Central memory CD8-positive, alpha-beta T cell (primary cell): ENCODE data around the gene ADAM11.
"Not testable (repeated sequence)": the region's sequence is repeated elsewhere in the genome, so short reads cannot be mapped to it uniquely, and the experiment has no call there.

Experiments
- ATAC-seq: fragments of 150-1000 bp; cut with Tn5 transposase; replicated peaks from 2 replicates; pipeline ENCODE4 v1.10.0; 2022; ENCODE audit warnings: mild to moderate bottlenecking, moderate FRiP score, moderate number of reproducible peaks; ENCODE audit not compliant: poor library complexity, severe bottlenecking; ENCODE audit errors: extremely low read depth
- DNase-seq, 2 donors: peaks; one replicate each; pipeline ENCODE4 v3.0.0; 2021; ENCODE audit warnings: low spot score in 2 of 2
- H3K27ac Mint-ChIP-seq: one replicate; pipeline ENCODE4 v1.8.0; 2022; ENCODE audit warnings: low read depth, mild to moderate bottlenecking, moderate library complexity, mixed read lengths
- H3K27me3 Mint-ChIP-seq: one replicate; pipeline ENCODE4 v1.8.0; 2022; ENCODE audit warnings: mixed read lengths
- H3K36me3 Mint-ChIP-seq: one replicate; pipeline ENCODE4 v1.8.0; 2022; ENCODE audit warnings: mild to moderate bottlenecking, moderate library complexity, mixed read lengths; ENCODE audit not compliant: insufficient read depth
- H3K4me1 Mint-ChIP-seq: one replicate; pipeline ENCODE4 v1.8.0; 2022; ENCODE audit warnings: mixed read lengths
- H3K4me3 Mint-ChIP-seq: one replicate; pipeline ENCODE4 v1.8.0; 2022; ENCODE audit warnings: mild to moderate bottlenecking, moderate library complexity, mixed read lengths
- H3K9me3 Mint-ChIP-seq: one replicate; pipeline ENCODE4 v1.8.0; 2022; ENCODE audit warnings: mixed read lengths

ADAM11 gene

GRCh38 chr17:44758414-44759085 lies at the start of gene ADAM11:
Gene ADAM11, plus strand, starts transcription at chr17:44758988. Its CDS starts 212 bp downstream, at chr17:44759200.
- Mint-ChIP-seq H3K27me3 (peaks cover 46% of the 10 kb centered on the region), H3K27ac (no peak within 1 kb of the TSS), H3K36me3 (peaks cover 2% of the 10 kb centered on the region), H3K4me3 (peak within 1 kb of the TSS; percentile 70), H3K9me3 (no peaks in the 10 kb centered on the region), H3K4me1 (no peaks in the 10 kb centered on the region)
- peak; percentile 54 for ATAC-seq
- DNase-seq, result no peak

- DNase-seq, result no peak
- H3K9me3 Mint-ChIP-seq, result no peaks in the 10 kb centered on the region
- ATAC-seq, result no peak
- no peaks in the 10 kb centered on the region for H3K27me3 Mint-ChIP-seq
- no peaks in the 10 kb centered on the region for H3K4me1 Mint-ChIP-seq
- H3K36me3 Mint-ChIP-seq, result peaks cover 4% of the 10 kb centered on the region
- no peak overlapping the region for H3K4me3 Mint-ChIP-seq
- no peak overlapping the region for H3K27ac Mint-ChIP-seq
Observed at GRCh38 chr17:44719444-44719843, 39.3 kb upstream of the ADAM11 start.

- no peak overlapping the region for H3K4me3 Mint-ChIP-seq
- no peak for ATAC-seq
- H3K27me3 Mint-ChIP-seq, result no peaks in the 10 kb centered on the region
- peaks cover 5% of the 10 kb centered on the region for H3K36me3 Mint-ChIP-seq
- H3K4me1 Mint-ChIP-seq, result no peaks in the 10 kb centered on the region
- no peak overlapping the region for H3K27ac Mint-ChIP-seq
- H3K9me3 Mint-ChIP-seq, result no peaks in the 10 kb centered on the region
- DNase-seq, result no peak
Observed at GRCh38 chr17:44722254-44722653, 36.5 kb upstream of the ADAM11 start.

- not testable (repeated sequence) for H3K27ac Mint-ChIP-seq, DNase-seq, H3K27me3 Mint-ChIP-seq, H3K36me3 Mint-ChIP-seq, H3K4me1 Mint-ChIP-seq, H3K9me3 Mint-ChIP-seq, H3K4me3 Mint-ChIP-seq, ATAC-seq
Observed at GRCh38 chr17:44726121-44726520, 32.7 kb upstream of the ADAM11 start.

GRCh38 chr17:44733753-44734152 lies 25.0 kb upstream of the ADAM11 start:
- no peak overlapping the region for H3K4me3 Mint-ChIP-seq
- H3K36me3 Mint-ChIP-seq, result peaks cover 6% of the 10 kb centered on the region
- DNase-seq (no peak), ATAC-seq (no peak)
- H3K9me3 Mint-ChIP-seq, result no peaks in the 10 kb centered on the region
- no peaks in the 10 kb centered on the region for H3K27me3 Mint-ChIP-seq
- peak overlapping the region; percentile 36 for H3K27ac Mint-ChIP-seq
- H3K4me1 Mint-ChIP-seq, result no peaks in the 10 kb centered on the region

- no peak for DNase-seq
- H3K4me1 Mint-ChIP-seq, result no peaks in the 10 kb centered on the region
- no peaks in the 10 kb centered on the region for H3K9me3 Mint-ChIP-seq
- no peaks in the 10 kb centered on the region for H3K27me3 Mint-ChIP-seq
- ATAC-seq, result no peak
- H3K36me3 Mint-ChIP-seq, result peaks cover 5% of the 10 kb centered on the region
- H3K27ac Mint-ChIP-seq, result peak overlapping the region; percentile 36
- no peak overlapping the region for H3K4me3 Mint-ChIP-seq
Observed at GRCh38 chr17:44734272-44734671, 24.5 kb upstream of the ADAM11 start.

- ATAC-seq (no peak), DNase-seq (no peak)
- H3K27ac Mint-ChIP-seq, result no peak overlapping the region
- H3K27me3 Mint-ChIP-seq, result no peaks in the 10 kb centered on the region
- H3K4me1 Mint-ChIP-seq, result no peaks in the 10 kb centered on the region
- peaks cover 2% of the 10 kb centered on the region for H3K36me3 Mint-ChIP-seq
- H3K9me3 Mint-ChIP-seq, result no peaks in the 10 kb centered on the region
- no peak overlapping the region for H3K4me3 Mint-ChIP-seq
Observed at GRCh38 chr17:44736551-44737240, 22.1 kb upstream of the ADAM11 start.

GRCh38 chr17:44738214-44738906 lies 20.4 kb upstream of the ADAM11 start:
- peaks cover 4% of the 10 kb centered on the region for H3K36me3 Mint-ChIP-seq
- H3K27me3 Mint-ChIP-seq, result no peaks in the 10 kb centered on the region
- no peaks in the 10 kb centered on the region for H3K9me3 Mint-ChIP-seq
- DNase-seq (no peak), ATAC-seq (no peak)
- H3K27ac Mint-ChIP-seq, result no peak overlapping the region
- H3K4me1 Mint-ChIP-seq, result no peaks in the 10 kb centered on the region
- no peak overlapping the region for H3K4me3 Mint-ChIP-seq

GRCh38 chr17:44741316-44741715 lies 17.5 kb upstream of the ADAM11 start:
- Mint-ChIP-seq H3K27me3 (no peaks in the 10 kb centered on the region), H3K27ac (no peak overlapping the region), H3K4me1 (no peaks in the 10 kb centered on the region), H3K9me3 (no peaks in the 10 kb centered on the region), H3K4me3 (no peak overlapping the region), H3K36me3 (peaks cover 3% of the 10 kb centered on the region)
- ATAC-seq (no peak), DNase-seq (no peak)

GRCh38 chr17:44745301-44745700 lies 13.5 kb upstream of the ADAM11 start:
- no peak for ATAC-seq
- Mint-ChIP-seq H3K4me1 (no peaks in the 10 kb centered on the region), H3K36me3 (peaks cover 4% of the 10 kb centered on the region), H3K9me3 (no peaks in the 10 kb centered on the region), H3K4me3 (no peak overlapping the region), H3K27ac (no peak overlapping the region), H3K27me3 (no peaks in the 10 kb centered on the region)
- DNase-seq, result no peak

- H3K27me3 Mint-ChIP-seq, H3K4me3 Mint-ChIP-seq, H3K27ac Mint-ChIP-seq, H3K4me1 Mint-ChIP-seq, H3K9me3 Mint-ChIP-seq, ATAC-seq, DNase-seq, H3K36me3 Mint-ChIP-seq: not testable (repeated sequence)
Observed at GRCh38 chr17:44745738-44746137, 13.1 kb upstream of the ADAM11 start.

- H3K4me1 Mint-ChIP-seq, result no peaks in the 10 kb centered on the region
- H3K9me3 Mint-ChIP-seq, result no peaks in the 10 kb centered on the region
- H3K36me3 Mint-ChIP-seq, result peaks cover 4% of the 10 kb centered on the region
- H3K27me3 Mint-ChIP-seq, result no peaks in the 10 kb centered on the region
- H3K4me3 Mint-ChIP-seq, result no peak overlapping the region
- no peak overlapping the region for H3K27ac Mint-ChIP-seq
- no peak for DNase-seq
- ATAC-seq, result no peak
Observed at GRCh38 chr17:44747566-44747965, 11.2 kb upstream of the ADAM11 start.
